Muscle layer of duodenum (tissue), 2 donors: ENCODE data around the gene MEGF6.

Experiments used
- H3K27ac ChIP-seq: one replicate; pipeline ENCODE4 v1.7.0; 2013; ENCODE audit warnings: mild to moderate bottlenecking, low read length
- H3K27me3 ChIP-seq: one replicate; pipeline ENCODE4 v1.7.0; 2013; ENCODE audit warnings: low read depth, mild to moderate bottlenecking, control low read depth, low read length
- H3K36me3 ChIP-seq, 2 donors: one replicate each; pipeline ENCODE4 v1.7.0; 2013; ENCODE audit warnings: low read length in 2 of 2, control low read depth in 1 of 2, mild to moderate bottlenecking in 1 of 2; ENCODE audit not compliant: insufficient read depth in 2 of 2, control insufficient read depth in 1 of 2
- H3K4me1 ChIP-seq, 2 donors: one replicate each; pipeline ENCODE4 v1.7.0; 2013; ENCODE audit warnings: low read length in 2 of 2, mild to moderate bottlenecking in 2 of 2, control low read depth in 1 of 2, moderate library complexity in 1 of 2; ENCODE audit not compliant: insufficient read depth in 2 of 2, control insufficient read depth in 1 of 2
- H3K4me3 ChIP-seq, 2 donors: one replicate each; pipeline ENCODE4 v1.7.0; 2013; ENCODE audit warnings: low read length in 2 of 2, low read depth in 1 of 2, mild to moderate bottlenecking in 1 of 2
- H3K9me3 ChIP-seq, 2 donors: one replicate each; pipeline ENCODE4 v1.7.0; 2013; ENCODE audit warnings: low read length in 2 of 2, control low read depth in 1 of 2, mild to moderate bottlenecking in 1 of 2; ENCODE audit not compliant: control insufficient read depth in 1 of 2
- donor health status: healthy.

The MEGF6 gene, protein sequence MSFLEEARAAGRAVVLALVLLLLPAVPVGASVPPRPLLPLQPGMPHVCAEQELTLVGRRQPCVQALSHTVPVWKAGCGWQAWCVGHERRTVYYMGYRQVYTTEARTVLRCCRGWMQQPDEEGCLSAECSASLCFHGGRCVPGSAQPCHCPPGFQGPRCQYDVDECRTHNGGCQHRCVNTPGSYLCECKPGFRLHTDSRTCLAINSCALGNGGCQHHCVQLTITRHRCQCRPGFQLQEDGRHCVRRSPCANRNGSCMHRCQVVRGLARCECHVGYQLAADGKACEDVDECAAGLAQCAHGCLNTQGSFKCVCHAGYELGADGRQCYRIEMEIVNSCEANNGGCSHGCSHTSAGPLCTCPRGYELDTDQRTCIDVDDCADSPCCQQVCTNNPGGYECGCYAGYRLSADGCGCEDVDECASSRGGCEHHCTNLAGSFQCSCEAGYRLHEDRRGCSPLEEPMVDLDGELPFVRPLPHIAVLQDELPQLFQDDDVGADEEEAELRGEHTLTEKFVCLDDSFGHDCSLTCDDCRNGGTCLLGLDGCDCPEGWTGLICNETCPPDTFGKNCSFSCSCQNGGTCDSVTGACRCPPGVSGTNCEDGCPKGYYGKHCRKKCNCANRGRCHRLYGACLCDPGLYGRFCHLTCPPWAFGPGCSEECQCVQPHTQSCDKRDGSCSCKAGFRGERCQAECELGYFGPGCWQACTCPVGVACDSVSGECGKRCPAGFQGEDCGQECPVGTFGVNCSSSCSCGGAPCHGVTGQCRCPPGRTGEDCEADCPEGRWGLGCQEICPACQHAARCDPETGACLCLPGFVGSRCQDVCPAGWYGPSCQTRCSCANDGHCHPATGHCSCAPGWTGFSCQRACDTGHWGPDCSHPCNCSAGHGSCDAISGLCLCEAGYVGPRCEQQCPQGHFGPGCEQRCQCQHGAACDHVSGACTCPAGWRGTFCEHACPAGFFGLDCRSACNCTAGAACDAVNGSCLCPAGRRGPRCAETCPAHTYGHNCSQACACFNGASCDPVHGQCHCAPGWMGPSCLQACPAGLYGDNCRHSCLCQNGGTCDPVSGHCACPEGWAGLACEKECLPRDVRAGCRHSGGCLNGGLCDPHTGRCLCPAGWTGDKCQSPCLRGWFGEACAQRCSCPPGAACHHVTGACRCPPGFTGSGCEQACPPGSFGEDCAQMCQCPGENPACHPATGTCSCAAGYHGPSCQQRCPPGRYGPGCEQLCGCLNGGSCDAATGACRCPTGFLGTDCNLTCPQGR (N-terminal part only)

GRCh38 chr1:3611170-3612019 lies at the start of gene MEGF6:
Gene MEGF6, minus strand, starts transcription at chr1:3611508. Its CDS starts 240 bp downstream, at chr1:3611268.
- Histone ChIP-seq H3K36me3 (no peaks in the 10 kb centered on the region), H3K27me3 (peaks cover 8% of the 10 kb centered on the region), H3K27ac (no peak within 1 kb of the TSS), H3K4me3 (peak within 1 kb of the TSS in 1 of 2 donors; percentile 62), H3K9me3 (no peaks in the 10 kb centered on the region), H3K4me1 (peaks cover 0 to 28% of the 10 kb centered on the region in 2 donors)

DNA sequence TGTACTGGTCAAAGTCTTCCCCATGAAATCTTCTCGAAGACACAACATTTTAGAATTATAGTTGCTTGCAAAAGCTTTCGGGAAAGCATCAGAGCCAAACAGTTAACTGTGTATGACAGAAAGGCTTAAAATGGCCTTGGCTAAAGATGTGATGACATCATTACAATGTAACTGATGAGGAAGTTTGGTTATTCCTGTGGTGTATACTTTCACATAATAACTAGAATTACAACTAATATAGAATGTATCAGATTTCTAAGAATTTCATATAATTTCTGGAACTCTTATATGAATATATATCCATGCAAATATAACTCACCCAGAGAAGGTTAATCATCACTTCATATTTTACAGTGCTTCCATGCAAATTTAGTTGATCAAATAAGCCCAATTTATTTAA lies 49.4 kb upstream of the MEGF6 start:
- Histone ChIP-seq H3K27ac (no peak overlapping the region), H3K4me1 (no peaks in the 10 kb centered on the region), H3K4me3 (no peak overlapping the region), H3K27me3 (no peaks in the 10 kb centered on the region), H3K36me3 (no peaks in the 10 kb centered on the region), H3K9me3 (no peaks in the 10 kb centered on the region)

DNA sequence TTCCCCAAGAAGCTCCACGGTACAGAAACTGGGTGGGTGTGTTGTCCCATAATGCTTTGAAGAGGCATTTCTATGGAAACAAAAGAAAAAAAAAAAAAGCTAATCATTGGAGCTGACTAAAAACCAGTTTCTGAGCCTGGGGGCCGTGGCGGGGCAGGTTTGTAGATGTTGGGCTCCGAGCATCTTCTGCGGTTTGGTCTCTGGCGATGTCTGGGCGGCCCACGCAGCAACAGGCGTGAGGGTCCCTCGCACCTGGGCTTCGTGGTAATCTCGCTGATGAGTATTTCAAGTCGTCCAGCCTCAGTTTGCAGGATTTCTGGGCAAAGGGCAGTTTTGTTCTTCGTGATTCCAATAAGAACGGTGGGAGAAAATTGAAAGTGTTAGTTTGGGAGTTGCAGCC lies 47.8 kb upstream of the MEGF6 start:
- Histone ChIP-seq H3K4me3 (no peak overlapping the region), H3K4me1 (no peaks in the 10 kb centered on the region), H3K27me3 (no peaks in the 10 kb centered on the region), H3K36me3 (no peaks in the 10 kb centered on the region), H3K9me3 (no peaks in the 10 kb centered on the region), H3K27ac (no peak overlapping the region)

GRCh38 chr1:3658231-3658615 lies 46.9 kb upstream of the MEGF6 start:
- Histone ChIP-seq H3K27me3 (peaks cover 7% of the 10 kb centered on the region), H3K4me3 (no peak overlapping the region), H3K36me3 (no peaks in the 10 kb centered on the region), H3K4me1 (no peaks in the 10 kb centered on the region), H3K9me3 (no peaks in the 10 kb centered on the region), H3K27ac (no peak overlapping the region)

- H3K4me3 ChIP-seq, result no peak overlapping the region
- no peaks in the 10 kb centered on the region for H3K9me3 ChIP-seq
- no peaks in the 10 kb centered on the region for H3K36me3 ChIP-seq
- peaks cover 11% of the 10 kb centered on the region for H3K27me3 ChIP-seq
- H3K27ac ChIP-seq, result no peak overlapping the region
- peaks cover 0 to 4% of the 10 kb centered on the region in 2 donors for H3K4me1 ChIP-seq
These were observed 46.4 kb upstream of the MEGF6 start for GRCh38 chr1:3657578-3658230.

GRCh38 chr1:3657096-3657475 lies 45.8 kb upstream of the MEGF6 start:
- Histone ChIP-seq H3K4me1 (peaks cover 0 to 10% of the 10 kb centered on the region in 2 donors), H3K27me3 (peaks cover 11% of the 10 kb centered on the region), H3K4me3 (no peak overlapping the region), H3K27ac (no peak overlapping the region), H3K36me3 (no peaks in the 10 kb centered on the region), H3K9me3 (no peaks in the 10 kb centered on the region)

DNA sequence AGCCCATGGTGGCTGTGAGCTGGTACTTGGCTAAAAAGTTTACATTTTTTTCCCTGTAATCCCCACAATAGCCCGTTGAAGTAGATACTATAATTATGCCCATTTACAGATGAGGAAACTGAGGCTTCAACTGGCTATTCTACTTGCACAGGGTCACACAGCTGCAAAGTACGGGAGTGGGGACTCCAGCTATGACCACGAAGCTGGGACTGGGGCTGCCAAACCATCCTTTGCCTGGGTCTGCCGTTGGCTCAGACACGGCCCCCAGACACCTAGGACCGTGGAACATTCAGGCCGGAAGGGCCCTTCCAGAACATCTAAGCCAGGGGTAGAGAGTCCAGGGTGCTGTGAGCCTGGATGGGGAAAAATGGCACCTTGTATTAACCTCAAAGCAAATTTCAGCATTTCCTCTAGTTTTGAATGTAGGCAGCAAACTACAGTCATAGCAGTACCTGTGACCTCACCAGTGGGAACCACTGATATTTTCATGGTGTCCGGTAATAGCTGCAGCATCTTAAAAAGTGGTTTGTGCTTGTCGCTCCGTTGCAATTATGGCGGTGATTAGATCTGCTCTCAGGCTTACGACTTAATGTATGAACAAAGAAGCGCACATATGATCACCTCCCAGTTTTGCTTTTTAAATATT lies 45.3 kb upstream of the MEGF6 start:
- Histone ChIP-seq H3K27me3 (peaks cover 11% of the 10 kb centered on the region), H3K4me3 (no peak overlapping the region), H3K9me3 (no peaks in the 10 kb centered on the region), H3K4me1 (peaks cover 0 to 15% of the 10 kb centered on the region in 2 donors), H3K27ac (no peak overlapping the region), H3K36me3 (no peaks in the 10 kb centered on the region)

- Histone ChIP-seq H3K27me3 (peaks cover 24% of the 10 kb centered on the region), H3K9me3 (no peaks in the 10 kb centered on the region), H3K4me3 (no peak overlapping the region), H3K27ac (no peak overlapping the region), H3K36me3 (no peaks in the 10 kb centered on the region), H3K4me1 (peaks cover 0 to 31% of the 10 kb centered on the region in 2 donors)
These were observed 43.4 kb upstream of the MEGF6 start for GRCh38 chr1:3654549-3655281.

GRCh38 chr1:3653286-3653618 lies 41.9 kb upstream of the MEGF6 start:
- Histone ChIP-seq H3K4me1 (peaks cover 10 to 45% of the 10 kb centered on the region in 2 donors), H3K4me3 (no peak overlapping the region), H3K27me3 (peaks cover 24% of the 10 kb centered on the region), H3K27ac (no peak overlapping the region), H3K36me3 (no peaks in the 10 kb centered on the region), H3K9me3 (no peaks in the 10 kb centered on the region)
